GM19351 (cell line): ENCODE data around the gene FOXL3.
"Not testable (repeated sequence)": the region's sequence is repeated elsewhere in the genome, so short reads cannot be mapped to it uniquely, and the experiment has no call there.

ENCODE experiments used
- ATAC-seq: cut with Tn5 transposase; IDR thresholded peaks from one replicate; pipeline ENCODE4 v1.9.1; 2021; ENCODE audit warnings: mild to moderate bottlenecking, moderate library complexity; ENCODE audit not compliant: unreplicated experiment

Gene FOXL3

DNA sequence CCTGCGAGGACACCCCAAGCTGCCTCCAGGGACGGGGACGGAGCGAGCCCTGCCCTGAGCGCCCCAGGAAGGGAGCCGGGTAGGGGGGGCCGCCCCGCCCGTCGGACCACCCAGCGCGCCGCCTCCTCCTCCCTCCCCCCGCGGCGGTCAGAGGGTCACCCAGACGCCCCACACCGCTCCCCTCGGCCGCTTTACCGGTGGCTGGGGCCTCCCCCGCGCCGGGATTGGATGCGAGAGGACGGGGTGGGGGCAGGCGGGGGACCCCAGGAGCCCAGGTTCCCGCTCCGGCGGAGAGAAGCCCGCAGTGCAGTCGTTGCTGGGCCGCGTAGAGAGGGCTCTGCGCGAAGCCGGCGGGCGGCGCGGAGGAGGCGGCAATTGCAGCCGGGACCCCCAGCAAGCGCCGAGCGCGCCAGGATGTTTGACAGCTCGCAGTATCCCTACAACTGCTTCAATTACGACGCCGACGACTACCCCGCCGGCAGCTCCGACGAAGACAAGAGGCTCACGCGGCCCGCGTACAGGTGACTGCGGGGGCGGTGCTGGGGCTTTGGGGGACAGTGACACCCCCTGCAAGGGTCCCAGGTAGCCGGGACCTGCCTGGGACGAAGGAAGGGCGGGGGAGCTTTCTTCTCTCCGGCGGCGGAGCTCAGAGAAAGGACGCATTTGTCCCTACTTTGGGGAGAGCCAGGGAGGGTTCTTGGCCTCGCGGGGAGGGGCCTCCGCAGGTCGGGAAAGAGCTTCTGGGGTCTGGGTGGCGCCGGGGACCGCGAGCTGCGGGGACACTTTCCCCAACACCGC, at the start of gene FOXL3:
Gene FOXL3 (plus strand): TSS at position 415 of the 798 bp plus-strand sequence. CDS start 0 bp downstream, at position 415.
- ATAC-seq, result no peak

DNA sequence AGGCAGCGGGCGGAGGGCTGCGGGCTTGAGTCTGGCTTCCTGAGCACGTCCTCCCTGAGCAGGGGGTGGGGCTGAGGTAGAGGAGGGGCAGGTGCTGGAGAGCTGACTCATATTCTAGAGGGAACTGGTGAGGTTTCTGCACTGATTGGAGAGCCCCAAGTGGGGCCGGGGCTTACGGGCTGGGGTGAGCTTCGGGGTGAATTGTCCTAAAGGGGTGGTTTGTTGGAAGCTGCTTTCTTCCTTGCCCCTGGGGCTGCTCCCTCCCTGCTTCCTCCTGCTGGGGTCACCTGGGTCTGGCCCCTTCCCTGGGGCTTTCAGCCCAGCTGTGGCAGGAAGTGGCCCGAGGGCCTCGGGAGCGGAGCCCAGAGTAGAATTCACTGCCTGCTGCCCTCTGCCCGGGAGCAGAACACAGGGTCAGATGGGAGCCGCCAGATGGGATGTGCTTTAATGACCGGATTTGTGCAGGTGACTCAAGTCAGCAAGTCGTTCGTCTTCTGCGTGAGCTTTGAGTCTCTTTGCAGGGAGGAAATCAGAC, 49.0 kb upstream of the FOXL3 start:
- ATAC-seq, result no peak

DNA sequence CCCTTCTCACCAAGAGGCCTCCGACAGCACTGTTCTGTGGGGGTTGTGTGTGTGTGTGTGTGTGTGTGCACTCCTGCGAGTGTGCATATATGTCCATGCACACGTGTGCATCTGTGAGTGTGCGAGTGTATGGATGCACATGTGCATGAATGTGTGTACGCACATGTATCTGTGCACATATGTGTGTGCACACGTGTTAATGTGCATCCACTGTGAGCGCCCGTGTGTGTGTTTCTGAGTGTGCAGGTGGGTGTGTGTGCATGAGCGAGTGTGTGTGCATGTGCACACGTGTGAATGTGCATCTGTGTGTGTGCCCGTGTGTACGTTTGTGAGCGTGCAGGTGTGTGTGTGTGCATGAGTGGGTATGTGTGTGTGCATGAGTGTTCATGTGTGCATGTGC, 48.5 kb upstream of the FOXL3 start:
- ATAC-seq, result no peak

DNA sequence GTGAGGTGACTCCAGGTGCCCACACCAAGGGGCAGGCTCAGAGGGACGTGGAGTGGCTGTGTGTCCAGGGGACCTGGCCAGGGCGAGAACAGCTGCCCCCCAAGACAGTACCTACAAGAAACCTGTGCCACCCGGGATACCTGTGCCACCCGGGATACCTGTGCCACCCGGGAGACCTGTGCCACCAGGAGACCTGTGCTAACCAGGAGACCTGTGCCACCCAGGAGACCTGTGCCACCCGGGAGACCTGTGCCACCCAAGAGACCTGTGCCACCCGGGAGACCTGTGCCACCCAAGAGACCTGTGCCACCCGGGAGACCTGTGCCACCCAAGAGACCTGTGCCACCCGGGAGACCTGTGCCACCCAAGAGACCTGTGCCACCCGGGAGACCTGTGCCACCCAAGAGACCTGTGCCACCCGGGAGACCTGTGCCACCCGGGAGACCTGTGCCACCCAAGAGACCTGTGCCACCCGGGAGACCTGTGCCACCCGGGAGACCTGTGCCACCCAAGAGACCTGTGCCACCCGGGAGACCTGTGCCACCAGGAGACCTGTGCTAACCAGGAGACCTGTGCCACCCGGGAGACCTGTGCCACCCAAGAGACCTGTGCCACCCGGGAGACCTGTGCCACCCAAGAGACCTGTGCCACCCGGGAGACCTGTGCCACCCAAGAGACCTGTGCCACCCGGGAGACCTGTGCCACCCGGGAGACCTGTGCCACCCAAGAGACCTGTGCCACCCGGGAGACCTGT, 47.0 kb upstream of the FOXL3 start:
- not testable (repeated sequence) for ATAC-seq

DNA sequence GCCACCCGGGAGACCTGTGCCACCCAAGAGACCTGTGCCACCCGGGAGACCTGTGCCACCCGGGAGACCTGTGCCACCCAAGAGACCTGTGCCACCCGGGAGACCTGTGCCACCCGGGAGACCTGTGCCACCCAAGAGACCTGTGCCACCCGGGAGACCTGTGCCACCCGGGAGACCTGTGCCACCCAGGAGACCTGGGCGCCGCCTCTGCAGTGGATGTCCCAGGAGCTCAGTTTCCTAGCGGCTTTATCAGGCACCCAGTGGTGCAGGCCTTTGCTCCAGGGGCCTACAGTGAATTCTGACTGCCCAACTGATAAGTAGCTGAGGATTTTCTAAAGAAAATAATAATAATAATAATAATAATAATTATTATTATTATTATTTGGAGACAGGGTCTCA, 46.4 kb upstream of the FOXL3 start:
- not testable (repeated sequence) for ATAC-seq

DNA sequence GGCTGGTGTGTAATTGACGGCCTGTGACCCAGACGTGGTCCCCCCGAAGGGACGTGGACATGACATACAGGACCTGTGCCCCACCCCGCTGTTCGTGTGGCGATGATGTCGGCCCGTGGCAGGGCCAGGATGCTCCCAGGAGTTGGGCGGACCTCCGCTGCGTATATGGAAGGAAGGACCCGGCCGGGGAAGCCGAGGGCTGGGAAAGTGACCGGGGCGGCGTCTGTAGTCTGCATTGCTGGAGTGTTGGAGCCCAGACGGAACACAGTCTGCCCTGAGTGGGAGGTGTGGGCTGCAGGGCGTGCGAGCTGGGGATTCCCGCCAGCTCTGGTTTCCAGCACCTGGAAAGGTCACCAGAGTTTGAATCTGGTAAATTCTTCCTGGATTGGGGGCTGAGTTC, 45.0 kb upstream of the FOXL3 start:
- ATAC-seq, result no peak

DNA sequence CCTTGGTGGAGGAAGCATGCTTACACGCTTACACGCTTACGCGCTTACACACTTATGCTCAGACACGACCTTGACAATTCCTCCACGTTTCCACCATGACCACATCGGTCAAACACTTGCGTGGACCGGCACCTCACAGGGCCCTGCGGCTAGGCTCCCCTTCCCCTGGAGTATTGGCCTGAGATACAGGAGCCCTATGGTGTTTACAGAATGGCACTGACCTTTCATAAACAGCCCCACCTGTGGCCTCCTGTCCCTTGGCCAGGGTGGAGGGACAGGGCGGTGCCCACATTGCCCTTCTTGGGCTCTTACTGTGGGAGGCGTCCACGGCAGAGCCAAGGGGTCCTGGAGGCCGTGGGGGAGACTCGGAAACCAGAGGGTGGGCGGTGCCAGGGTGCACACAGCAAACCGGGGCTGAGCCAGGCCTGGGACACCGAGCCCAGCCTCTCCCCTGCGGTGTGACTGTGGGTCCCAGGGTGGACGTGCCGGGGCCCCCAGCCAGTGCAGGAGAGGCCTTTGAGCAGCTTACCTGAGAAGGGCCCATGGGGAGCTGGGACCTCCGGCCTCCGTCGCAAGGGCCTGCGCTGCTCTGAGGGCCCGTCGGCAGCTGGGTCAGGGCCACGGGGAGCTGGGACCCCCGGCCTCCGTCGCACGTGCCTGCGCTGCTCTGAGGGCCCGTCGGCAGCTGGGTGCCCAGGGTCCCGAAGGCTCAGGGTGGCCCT, 44.2 kb upstream of the FOXL3 start:
- no peak for ATAC-seq

DNA sequence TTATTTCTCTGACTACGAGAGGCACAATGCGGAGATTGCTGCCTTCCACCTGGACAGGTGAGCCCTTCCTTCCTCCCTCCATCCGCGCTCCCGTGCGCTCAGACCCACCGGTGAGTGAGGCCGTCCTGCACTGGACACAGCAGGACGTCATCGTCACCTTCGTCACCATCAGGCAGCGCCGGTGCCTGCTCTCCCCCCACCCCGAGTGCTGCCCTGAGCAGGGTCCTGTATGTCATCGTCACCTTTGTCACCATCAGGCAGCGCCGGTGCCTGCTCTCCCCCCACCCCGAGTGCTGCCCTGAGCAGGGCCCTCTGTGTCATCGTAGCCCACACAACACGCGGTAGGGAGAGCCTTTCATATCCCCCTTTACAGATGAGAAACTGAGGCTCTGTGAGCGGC, 43.5 kb upstream of the FOXL3 start:
- no peak for ATAC-seq

DNA sequence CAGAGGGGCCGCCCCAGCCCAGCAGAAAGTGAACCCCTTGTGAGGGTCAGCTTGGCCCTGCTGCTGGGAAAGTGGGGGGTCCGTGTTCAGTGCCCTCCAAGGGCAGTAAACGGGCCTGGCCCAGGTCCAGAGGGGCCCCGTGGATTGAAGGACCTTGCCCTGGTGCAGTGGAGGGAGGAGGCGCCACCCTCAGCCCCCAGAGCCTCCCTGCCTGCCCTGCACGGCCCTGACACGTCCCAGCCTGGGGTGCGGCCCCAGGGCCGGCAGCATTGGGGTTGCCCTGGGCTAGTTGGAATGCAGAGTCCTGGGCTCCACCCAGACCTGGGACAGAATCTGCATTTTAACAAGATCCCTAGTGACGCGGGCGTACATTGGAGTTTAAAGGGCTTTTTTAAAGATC, 42.8 kb upstream of the FOXL3 start:
- no peak for ATAC-seq

DNA sequence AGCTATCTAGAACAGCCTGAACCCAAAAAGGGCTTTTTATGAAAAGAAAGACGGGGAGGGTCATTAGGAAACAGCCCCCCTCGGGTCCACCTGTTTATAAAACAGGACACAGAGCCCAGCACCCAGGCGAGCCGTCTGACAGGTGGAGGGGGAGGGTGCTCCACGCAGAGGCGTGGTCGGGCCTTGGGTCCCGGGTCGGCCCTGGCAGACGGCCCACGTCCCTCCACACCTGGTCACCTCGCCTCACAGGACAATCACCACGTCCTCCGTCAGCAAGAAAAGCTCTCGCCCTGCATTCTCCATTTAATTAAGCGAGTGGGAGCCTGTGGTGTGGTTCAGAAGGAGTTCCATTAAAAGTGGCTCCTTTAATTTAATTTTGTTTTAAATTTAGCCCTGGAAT, 42.3 kb upstream of the FOXL3 start:
- no peak for ATAC-seq

DNA sequence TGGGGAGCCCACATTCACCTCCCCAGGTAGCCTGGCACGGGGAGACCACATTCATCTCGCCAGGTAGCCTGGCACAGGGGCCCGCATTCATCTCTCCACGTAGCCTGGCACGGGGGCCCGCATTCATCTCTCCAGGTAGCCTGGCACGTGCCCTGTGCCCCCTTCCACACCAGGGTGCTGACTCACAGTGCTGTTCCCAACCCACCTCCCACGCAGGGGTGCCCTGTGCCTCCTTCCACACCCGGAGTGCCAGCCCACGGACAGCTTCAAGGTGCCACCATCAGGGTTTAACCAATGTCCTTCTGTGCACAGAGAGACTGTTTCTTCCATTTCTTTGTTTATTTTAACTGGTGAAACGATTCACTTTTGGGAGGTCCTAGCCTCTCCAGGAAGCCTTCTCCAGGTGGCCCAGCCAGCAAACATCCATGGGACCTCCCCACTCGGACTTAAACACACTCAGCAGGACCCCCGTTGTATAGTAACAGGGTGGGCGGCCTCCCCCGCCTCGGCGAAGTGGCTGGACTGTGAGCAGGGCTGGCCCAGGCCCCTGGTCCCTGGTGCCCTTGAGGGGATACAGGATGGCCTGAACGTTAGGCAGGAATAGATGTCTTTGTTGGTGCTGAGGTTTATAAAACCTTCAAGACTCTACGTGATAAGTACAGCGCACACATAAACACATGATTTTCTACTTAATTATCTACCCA, 41.1 kb upstream of the FOXL3 start:
- ATAC-seq, result no peak

DNA sequence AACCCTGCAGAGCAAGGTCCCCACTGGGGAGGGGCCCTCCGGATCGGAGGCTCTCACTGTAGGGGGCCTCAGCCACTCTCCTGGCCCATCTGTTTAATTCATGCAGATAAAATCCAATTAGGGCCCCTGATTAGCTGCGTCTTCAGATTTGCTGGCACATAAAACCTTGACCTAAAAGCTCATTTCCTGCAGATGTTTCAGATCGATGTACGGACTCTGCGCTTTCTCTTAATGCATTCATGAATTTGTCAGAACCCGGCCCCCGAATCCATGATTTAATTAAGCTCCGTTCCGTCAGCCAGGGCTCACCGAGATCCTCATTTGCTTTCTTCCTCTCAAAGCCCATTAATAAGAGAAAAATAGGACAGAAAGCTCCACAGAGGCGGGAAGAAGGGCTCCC, 40.0 kb upstream of the FOXL3 start:
- no peak for ATAC-seq

DNA sequence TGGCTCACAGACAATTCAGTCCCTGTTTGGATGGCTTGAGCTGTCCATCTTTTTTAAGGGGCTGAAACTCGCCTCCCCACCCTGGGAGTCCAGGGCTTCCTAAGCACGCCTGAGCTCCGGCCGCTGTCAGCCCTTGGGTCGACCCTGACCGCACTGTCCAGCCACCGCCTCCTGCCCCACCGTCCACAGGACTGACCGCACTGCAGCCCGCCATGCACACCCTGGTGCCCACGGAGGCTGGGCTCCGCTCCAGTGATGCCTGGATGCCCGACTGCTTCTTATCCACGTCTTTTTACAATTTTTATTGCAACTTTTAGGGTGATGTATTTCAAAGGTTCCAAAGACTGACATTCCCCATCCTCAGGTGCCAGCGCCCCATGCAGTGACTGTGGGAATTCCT, 39.4 kb upstream of the FOXL3 start:
- no peak for ATAC-seq

DNA sequence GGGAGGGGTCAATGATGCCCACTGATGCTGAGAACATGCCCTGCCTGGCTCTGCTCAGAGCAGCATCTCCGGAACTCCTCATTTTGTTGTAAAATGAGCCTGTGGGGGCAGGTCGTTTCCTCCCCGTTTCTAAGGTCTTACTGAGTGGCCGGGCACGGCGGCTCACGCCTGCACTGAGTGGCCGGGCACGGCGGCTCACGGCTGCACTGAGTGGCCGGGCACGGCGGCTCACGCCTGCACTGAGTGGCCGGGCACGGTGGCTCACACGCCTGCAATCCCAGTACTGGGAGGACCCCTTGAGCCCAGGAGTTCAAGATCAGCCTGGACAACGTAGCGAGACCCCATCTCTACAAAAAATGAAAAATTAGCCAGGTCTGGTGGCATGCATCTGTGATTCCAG, 39.0 kb upstream of the FOXL3 start:
- ATAC-seq, result no peak

DNA sequence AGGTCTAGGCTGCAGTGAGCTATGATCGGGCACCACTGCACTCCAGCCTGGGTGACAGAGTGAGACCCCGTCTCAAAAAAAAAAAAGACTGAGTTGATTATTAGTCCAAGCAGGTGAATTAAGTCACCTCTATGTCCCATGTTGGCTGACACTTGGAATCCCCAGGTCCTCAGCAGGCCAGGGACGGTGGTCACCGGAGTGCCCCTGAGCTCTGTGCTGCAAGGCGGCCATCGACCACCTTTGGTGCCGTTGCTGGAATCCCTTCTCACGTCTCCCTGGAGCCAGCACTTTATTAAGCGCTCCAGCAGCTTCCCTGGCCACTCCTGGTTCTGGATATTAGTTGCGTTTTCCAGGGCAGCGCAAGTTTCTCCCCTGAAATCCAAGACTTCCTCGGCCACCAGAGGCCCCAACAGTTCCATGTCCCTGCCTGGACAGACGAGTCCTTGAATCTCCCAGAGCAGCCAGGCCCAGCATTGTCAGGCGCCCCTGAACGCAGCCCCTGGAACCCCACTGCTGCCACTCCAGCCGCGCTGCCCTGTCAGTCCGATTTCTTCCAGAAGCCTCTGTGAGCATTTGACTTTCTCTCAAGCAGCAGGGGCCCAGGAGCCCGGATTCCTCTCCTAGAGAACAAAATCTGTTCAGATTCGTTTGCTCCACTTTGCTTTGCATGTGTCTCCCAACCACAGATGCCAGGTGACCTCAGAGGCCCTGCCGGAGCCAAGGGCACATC, 38.4 kb upstream of the FOXL3 start:
- ATAC-seq, result no peak

DNA sequence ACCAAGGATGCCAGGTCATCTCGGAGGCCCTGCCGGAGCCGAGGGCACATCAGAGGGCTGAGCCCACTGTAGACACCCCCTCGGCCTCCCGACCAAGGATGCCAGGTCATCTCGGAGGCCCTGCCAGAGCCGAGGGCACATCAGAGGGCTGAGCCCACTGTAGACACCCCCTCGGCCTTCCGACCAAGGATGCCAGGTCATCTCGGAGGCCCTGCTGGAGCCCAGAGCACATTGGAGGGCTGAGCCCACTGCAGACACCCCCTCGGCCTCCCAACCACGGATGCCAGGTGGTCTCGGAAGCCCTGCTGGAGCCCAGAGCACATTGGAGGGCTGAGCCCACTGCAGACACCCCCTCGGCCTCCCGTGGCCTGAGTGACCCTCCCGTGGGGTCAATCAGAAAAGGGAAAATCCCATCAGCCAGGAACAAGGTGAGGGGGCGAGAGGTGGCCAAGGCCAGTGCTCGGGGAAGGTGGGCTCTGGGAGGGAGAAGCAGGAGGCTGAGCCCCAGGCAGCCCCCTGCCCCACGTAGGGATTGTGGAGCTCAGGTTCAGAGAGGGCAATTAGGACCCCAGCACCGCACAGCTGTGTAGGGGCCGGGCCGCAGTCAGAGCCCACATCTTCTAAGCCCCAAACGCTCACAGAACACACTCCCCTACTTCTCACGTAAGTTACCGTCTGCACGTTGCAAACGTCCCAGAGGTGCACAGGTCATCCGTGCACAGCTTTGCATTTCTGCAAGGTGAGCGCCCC, 37.6 kb upstream of the FOXL3 start:
- no peak for ATAC-seq

DNA sequence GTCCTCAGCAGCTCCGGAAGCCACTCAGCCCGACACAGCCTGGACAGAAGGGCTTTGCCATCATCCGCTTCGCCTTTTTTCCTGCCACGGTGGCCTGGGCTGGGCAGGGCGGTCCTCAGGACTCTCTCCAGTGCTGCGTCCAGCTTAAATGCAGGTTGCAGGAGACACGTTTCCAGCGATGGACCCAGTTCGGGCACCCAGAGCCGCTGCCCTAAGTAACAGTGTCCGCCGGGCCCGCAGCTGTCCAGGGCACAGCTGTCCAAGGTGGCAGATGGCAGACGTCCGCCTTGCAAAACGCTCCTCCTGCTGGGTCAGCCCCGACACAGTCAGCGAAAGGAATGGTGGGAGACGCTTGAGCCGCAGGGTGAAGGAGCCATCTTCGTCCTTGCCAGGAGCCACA, 37.0 kb upstream of the FOXL3 start:
- no peak for ATAC-seq

DNA sequence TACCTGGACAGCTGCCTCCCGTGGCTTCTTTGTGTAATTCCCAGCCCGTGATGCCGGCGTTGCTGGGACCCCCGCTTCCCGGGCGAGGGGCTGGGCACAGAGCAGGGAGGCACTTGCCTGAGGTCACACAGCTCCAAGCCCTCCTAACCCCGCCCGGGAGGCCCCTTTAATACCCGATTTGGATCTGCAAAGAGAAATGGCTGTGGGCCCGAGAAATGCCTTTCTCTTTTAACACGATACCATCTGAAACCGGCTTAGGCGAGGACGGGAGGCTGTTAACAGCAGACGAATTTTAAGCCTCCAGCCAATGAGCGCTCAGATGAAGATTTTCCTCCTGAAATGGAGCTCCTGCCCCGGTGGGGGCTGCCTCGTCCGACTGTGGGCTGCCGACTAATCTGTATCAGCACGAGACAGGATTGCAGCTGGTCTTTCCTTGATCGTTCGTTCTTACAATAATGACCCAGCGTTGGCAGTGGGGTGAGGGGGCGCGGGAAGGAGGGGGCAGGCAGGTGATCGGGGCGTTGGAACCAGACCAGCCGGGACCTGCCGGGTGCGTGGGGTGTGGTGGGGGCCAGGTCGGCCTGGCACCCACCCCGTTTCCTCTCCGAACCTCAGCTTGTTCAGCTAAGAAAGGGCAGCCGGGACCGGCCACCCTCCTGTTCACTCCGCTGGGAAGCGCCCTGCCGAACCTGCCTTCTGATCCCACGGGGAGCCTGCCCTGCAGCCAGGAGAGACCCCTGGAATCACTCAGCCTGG, 36.2 kb upstream of the FOXL3 start:
- no peak for ATAC-seq
